Renal pelvis (tissue), 4 donors: ENCODE data around the gene MSH5. TPM values are rescaled to one million over a fixed set of nuclear protein-coding genes. Genes with fewer than 3 reads are reported as not detected.

Experiments used
- DNase-seq: peaks from one replicate; pipeline ENCODE4 v3.0.0-alpha.2; 2013
- polyA plus RNA-seq, 3 donors: library from polyadenylated mRNA; unstranded; fragments of 120-200 nt; gene quantifications; one replicate each; pipeline ENCODE4 v1.2.1, GENCODE V29; 2013; ENCODE audit not compliant: insufficient read length in 3 of 3

The MSH5 gene
- polyA plus RNA-seq, 3 donors, result 18.1 to 54.6 (median 52.1) TPM

DNA sequence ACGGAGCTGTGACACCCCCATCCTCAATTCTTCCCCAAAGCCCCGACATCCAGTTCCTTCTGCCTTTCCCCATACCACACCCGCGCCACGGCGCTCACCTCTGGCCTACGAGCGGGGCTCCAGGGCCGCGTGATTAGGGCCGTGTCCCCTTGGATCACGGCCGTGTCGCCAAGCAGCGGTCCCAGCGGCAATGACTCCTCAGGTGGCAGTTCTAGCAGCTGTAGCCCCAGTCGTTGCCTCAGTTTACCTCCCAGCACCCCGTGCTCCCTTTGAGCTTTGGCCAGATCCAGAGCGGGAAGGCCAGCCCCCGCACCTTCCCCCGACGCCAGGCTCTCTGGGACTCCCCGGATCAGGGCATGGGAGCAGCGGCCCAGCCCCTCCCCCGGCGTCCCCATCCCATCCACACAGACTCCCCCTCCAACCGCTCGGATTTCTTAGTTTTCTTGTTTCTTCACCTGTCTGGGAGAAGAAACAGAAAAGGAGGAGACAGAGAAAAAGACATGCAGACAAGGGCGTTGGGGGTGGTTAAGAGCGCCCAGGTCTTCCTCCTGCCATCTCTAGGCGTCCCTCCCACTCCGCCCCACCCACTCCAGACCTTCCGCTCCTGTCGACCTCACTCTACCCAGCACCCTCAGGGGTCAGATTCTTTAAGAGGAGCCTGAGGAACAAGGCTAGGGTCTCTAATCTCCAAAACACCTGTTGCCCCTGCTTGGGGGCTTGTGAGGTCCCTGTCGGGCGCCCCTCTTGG, 10.9 kb upstream of the MSH5 start, which contains the start of gene DDAH2:
Gene DDAH2, minus strand, starts transcription at position 533 of the 748 bp plus-strand sequence. Its CDS starts 138 bp downstream, at position 395.
- DNase-seq, result no peak

DNA sequence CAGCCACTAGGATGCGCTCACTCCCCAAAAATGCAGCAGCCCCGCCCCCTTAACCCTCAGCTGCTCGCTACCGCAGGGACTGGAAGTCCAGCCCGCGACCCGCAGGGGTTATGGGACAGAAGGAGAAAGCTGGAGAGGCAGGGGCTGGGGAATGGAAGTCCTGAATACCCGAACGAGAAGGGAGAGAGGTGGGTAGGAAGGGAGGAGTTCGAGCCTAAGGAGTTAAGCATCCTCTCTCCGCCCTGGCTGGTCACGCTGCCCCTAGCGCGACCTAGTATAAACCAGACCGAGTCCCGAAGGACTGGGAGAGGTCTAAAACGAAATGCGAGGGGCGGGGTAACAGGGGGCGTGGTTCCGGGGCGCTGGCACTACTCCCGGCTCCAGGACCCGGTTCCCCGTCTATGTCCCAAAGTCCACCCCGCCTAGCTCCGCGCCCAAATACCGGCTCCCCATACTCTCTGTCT, 10.3 kb upstream of the MSH5 start:
- peak; percentile 94 for DNase-seq

DNA sequence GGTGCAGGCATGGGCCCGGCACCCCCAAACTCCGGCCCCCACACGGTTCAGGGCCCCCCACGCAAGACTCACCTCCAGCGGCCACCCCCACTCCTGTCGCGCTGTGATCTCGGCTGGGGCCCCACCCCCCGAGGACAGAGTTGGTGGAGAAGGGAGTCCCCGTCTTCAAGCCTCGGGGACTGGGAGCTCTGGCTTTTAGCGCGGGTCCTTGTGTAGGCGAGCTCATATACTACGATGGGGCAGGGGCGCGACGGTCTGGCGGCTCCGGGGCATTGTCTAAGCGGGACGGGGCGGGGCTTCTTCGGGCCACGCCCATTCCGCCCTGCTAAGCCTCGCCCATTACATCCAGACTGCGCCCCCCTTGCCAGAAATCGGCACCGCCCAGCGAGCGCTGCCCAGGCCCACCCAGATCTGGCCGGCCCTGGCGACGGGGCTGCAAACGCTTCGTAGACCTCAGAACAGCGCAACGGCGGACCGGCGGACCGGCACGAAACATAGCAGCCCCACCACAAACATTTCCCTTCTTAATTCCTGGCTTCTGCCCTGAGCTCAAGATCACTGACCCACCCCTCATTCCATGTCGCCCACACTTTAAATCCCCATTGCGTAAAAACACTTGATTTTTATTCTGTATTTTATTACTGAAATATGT, 9.7 kb upstream of the MSH5 start:
- peak; percentile 93 for DNase-seq

DNA sequence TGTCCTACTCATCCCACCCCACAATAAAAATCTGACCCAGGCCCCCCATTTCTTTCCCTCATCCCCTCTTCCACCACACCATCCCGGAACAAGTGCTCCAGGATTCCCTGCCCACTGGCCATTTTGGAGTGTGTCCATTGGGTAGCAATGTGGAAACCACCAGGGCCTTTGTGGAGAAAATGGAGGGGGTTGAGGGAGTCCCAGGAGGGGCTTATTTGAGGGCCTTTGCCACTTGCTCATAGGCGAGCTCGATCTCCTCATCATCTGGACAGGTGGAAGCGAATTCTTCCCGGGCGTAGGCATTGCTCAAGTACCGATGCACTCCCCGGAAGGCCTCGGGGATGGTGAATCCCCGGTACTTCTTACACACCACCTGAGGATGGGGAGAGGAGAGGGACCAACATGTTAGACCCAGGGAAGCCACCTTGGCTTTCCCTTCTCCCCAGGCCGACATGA, 9.1 kb upstream of the MSH5 start:
- no peak for DNase-seq

DNA sequence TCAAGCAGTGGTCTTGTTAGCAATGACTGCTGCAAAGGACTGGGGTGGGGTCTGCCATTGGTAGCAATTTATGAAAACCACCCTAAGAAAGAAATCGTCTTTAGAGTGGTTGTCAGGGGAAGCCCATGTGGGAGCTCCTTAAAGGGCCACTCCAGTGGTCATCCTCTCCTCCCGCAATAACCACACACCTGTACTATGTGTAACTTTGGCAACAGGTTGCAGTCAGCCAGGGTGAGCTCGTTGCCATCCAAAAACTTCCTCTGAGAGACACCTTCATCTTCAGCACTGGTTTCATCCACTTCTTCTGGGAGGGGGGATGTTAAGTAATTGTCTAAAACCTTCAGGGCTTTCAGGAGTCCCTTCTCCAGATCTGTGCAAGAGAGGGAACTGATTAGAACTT, 7.8 kb upstream of the MSH5 start:
- no peak for DNase-seq

DNA sequence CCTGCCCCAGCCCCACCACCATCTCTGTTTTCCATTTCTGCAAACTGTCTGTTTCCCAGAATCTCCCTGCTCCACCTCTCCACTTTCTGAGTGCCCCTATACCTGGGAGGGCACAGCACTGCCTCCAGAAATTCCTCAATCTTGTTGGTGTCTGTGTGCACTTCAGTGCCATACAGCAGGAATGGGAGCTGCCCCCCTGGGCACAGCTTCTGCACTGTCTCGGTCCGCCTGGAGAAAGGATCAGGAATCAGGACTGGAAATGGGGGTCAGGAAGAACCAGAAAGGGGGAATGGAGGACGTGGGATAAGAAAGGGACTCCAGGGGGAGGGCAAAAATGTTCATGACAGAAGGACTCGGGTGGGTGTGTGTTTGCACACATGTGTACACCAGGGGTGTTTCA, 6.1 kb upstream of the MSH5 start:
- no peak for DNase-seq

- no peak for DNase-seq
Measured at GRCh38 chr6:31734247-31734820, 5.5 kb upstream of the MSH5 start.

DNA sequence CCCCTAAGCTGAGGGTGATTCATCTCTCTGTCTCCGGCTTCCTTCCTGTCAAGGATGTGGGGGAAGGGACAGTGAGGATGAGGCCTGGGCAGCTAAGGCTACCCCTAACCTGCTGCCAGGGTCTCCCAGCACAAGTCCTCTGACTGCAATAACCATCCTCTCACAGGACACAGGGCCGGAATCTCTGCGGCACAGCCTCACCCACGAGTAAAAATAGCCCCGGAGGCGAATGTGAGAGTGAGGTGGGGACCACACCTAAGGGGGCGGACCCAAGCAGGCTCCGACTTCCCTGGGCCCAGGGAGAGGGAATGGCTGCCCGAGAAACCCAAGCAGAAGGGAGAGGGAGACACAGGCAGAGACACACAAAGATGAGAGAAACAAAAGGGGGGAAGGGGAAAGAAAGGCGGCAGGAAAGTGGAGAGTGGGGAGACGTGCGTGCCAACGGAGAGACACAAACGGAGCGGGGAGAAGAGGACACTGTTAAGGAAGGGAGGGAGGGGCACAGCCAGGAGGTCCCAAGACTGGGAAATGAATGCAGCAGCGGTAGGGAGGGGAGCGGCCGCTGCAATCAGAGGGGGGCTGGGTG, 4.9 kb upstream of the MSH5 start:
- DNase-seq, result no peak

DNA sequence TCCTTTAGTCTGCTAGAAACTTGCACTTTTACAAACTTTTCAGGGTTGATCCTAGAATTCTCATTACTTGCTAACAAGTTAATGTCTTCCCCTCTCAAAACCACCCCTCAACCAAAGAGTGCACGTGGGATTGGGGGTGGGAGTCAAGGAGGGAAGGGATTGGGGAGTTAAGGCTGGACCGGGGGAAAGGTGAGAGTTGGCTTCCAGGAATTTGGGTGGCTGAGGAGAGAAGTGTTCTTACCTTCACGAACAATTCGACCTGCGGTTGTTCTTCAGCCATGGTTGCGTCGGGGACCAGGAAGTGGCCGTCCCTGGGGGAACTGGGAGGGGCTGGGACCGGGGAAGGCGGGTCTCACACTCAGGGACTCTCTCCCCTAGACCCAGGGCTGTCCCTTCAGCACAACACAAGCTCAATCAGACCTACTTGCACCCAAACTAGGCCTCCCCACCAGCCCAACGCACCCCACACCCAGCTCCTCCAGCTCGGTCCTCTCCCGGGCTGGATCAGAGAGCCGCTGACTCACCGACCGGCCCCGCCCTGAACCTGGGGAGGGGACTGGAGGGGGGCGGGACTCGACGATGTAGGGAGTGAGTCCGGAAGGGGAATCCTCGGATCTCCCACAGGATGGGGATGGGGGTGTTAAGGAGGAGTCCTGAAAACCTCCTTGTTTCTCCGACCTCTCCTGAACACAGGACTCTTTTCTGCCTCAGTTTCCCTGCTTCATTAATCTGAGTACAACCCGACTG, 3.6 kb upstream of the MSH5 start, which contains the start of gene CLIC1:
Gene CLIC1, minus strand, starts transcription at position 510 of the 747 bp plus-strand sequence. Its CDS starts 230 bp downstream, at position 280.
- no peak for DNase-seq

DNA sequence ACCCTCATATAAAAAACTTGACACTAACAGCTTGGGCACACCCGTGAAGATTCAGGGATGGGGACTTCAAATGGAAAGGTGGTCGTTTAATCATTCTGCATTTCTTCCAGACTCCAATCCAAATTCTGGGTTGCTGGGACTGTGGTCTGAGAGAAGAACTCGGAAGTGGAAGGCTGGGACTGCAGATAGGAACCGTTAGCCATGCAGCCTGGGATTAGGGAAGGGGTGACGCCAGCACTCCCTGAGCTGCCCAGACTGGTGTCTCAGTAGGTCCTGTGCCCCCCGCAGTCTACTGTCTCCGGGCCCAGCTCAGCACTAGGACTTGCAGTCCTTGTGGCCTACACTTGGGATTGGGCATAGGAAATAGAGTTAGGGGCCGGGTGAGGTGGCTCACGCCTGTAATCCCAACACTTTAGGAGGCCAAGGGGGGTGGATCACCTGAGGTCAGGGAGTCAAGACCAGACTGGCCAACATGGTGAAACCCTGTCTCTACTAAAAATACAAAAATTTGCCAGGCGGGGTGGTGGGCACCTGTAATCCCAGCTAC, 3.0 kb upstream of the MSH5 start:
- no peak for DNase-seq

DNA sequence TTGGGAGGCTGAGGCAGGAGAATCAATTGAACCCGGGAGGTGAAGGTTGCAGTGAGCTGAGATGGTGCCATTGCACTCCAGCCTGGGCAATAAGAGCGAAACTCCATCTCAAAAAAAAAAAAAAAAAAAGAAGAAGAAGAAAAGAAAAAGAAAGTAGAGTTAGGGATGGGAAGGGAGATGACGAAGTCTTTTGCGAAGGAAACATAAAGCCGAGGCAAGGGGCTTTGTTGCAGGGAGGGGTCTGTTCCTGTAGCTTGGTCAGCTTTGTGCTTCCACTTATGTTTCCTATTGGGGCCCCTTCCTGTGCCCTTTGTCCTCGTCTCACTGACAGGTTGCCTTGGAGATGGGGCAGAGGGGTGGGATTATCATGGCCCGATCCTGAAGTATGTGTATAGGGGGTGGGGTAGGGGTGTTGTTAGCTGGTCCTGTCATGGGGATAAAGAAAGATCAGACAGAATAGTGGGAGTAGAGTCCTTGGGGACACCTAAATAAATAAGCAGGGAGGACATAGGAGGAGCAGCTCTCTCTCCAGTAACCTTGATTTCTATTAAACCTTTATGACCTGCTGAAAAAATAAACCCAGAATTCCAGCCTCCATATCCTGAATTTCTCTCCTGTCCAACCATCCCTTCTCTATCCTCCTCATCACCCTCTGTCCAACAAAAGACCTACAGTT, 2.4 kb upstream of the MSH5 start:
- DNase-seq, result no peak

DNA sequence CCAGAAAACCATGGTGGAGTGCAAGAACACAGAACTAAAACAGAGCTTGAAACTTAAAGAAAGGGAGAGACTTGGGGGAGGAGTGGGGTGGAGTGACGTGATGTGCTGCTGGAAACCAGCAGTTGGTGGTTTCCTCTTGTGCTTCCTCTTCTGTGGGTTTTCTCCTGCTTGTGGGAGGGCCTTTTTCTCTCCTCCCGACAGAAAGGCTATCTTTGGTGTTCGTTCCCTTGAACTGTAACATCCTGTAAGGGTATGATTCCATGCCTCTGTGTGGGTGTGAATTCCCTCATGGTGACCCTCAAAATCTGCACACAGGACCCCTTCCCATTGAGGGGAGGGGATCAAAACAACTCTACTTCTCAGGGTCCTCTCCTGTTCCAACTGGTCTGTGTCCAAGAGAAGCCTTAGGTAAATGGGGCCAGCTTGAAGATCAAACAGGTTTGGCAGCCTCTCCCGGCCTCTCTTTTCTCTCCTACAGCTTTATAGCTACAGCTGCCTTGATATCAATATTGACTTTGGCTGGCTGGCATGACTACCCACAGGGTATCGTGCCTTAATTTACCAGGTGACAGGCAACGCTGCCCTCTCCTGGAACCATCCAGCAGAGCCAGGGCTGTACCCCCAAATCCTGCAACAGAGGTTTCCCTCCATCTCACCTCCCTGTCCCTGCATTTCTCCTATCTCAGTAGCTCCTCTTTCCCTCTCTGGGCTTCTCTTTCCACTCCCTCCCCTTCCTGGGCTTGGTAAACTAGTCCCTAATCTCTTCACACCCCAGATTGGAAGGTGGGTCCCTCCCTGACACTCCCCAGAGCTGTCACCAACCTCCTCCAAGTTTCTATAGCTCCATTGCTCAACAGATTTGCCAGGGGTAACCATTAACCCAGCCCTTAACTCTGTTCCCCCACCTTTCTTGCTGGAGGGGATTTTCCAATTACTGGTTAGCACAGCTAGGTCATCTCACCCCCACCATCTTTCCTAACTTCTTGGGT, 1.5 kb upstream of the MSH5 start:
- no peak for DNase-seq

- DNase-seq, result no peak
Measured at GRCh38 chr6:31740397-31741223, 805 bp downstream of the MSH5 start.

- DNase-seq, result no peak
Measured at GRCh38 chr6:31741815-31742214, 2.0 kb downstream of the MSH5 start.

- DNase-seq, result no peak
Measured at GRCh38 chr6:31742894-31743293, 3.1 kb downstream of the MSH5 start.

GRCh38 chr6:31744422-31744821, 4.6 kb downstream of the MSH5 start:
- no peak for DNase-seq

DNA sequence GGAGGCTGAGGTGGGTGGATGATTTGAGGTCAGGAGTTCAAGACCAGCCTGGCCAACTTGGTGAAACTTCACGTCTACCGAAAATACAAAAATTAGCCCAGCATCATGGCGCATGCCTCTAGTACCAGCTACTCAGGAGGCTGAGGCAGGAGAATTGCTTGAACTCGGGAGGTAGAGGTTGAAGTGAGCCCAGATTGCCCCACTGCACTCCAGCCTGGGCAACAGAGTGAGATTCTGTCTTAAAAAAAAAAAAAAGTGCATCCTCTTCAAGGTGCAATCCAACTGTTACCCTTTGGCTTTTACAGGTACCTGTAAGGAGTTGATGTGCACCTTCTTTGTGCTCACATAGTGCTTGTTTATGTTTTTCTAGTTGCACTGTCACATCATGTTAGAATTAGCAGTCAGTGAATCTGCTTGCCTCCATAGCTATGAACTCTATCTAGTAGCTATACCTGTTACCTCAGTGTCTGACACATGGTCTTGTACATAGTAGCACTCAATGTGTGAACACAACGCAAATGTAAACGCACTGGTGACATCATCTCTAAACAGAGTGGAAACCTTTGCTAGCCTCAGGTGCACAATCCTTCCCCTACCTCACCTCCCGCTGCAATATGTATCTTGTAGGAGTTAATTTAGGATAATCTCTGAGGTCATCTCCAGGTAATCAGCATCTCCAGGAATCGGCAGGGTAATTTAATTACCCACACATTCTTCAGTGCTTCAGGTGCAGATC, 9.7 kb downstream of the MSH5 start:
- DNase-seq, result no peak
